GM18907 (cell line): Measurements from ENCODE around the gene FXYD7.
"Not testable (repeated sequence)": the region's sequence is repeated elsewhere in the genome, so short reads cannot be mapped to it uniquely, and the experiment has no call there.

Experiments used
- ATAC-seq: cut with Tn5 transposase; IDR thresholded peaks from one replicate; pipeline ENCODE4 v1.9.1; 2021; ENCODE audit warnings: mild to moderate bottlenecking, moderate library complexity; ENCODE audit not compliant: unreplicated experiment

FXYD7 gene

DNA sequence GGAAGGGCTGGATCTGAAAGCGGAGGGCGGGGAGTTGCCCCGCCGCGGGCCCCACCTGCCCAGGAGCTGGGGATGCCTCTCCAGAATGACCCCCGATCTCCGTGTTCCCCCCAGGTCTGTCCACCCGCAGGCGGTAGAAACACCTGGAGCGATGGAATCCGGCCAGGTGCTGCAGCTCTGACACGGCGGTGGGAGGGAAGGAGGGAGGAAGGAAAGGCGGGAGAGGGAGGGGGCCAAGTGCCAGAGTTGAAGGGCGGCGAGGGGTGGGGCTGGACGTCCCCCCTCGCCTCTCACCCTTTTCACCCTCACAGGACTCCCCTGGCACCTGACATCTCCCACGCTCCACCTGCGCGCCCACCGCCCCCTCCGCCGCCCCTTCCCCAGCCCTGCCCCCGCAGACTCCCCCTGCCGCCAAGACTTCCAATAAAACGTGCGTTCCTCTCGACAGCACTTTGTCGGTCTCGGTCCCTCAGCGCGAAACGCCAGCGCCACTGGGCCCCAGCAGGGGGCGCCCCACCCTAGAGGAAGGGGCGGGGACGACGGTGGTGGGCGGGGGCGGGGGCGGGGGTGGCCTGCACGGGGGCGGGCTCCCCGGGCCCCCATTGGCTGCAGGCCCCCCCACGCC is 337 bp upstream of the FXYD7 start:
- no peak for ATAC-seq

- ATAC-seq, result no peak
Observed at GRCh38 chr19:35143818-35144217, 763 bp downstream of the FXYD7 start.

- no peak for ATAC-seq
Observed at GRCh38 chr19:35144259-35144599, 1.2 kb downstream of the FXYD7 start.

DNA sequence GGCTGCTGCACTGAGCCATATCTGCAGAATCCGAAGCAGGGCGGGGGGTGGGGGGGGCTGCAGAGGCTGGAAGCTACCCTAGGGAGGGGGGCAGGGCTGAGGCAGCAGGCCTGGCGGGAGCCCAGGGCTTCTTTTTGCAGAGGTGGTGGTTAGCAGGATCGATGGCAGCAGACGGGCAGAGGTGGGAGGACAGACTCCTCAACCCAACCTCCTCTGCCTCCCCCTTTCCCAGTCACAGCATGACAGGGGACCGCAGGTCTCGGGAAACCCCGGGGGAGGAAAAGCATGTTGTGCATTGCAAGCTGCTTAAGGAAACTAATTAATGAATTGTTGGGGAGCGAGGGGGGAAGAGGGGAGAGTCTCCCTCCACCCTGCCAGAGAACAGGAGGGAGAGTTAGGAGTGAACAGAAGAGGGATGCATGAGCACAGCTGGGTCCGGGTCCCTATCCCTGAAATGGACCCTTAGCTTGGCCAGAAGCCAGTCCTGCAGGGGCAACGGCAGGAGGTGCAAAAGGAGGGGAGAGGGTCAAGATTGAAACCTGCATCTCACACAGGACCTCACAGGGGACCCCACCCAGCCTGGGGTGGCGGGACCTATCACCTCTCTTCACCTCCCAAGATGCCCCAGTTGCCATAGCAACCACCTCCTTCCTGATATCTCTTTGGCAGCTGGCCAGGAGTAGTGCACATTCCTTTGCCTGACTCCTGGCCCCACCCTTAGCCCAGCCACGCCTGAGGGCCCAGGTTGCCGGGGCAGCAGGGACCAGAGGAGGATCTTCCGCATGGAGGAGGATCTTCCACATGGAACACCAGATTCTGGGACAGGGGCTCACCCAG is 1.8 kb downstream of the FXYD7 start:
- ATAC-seq, result no peak

- no peak for ATAC-seq
Observed at GRCh38 chr19:35146746-35147459, 3.8 kb downstream of the FXYD7 start.

- no peak for ATAC-seq
Observed at GRCh38 chr19:35149463-35149862, 6.4 kb downstream of the FXYD7 start.

DNA sequence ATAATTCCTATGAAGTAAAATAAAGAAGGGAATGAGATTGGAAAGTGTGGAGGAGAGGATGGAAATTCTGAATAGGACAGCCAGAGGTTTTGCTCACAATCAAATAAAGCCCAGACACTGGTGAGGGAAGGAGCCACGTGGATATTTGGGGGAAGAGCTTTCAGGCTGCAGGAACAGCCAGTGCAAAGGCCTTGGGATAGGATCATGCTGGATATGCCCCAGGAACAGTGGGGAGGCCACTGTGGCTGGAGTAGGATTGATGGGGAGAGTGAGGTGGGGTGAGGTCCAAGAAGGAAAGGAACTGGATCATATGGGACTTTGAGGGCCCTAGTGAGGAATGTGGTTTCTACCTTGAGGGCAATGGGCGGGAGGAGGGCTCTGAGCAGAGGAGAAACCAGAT is 7.4 kb downstream of the FXYD7 start:
- no peak for ATAC-seq

- ATAC-seq, result no peak
Observed at GRCh38 chr19:35151273-35152065, 8.4 kb downstream of the FXYD7 start.

GRCh38 chr19:35153129-35153522 is 10.1 kb downstream of the FXYD7 start:
- ATAC-seq, result not testable (repeated sequence)

DNA sequence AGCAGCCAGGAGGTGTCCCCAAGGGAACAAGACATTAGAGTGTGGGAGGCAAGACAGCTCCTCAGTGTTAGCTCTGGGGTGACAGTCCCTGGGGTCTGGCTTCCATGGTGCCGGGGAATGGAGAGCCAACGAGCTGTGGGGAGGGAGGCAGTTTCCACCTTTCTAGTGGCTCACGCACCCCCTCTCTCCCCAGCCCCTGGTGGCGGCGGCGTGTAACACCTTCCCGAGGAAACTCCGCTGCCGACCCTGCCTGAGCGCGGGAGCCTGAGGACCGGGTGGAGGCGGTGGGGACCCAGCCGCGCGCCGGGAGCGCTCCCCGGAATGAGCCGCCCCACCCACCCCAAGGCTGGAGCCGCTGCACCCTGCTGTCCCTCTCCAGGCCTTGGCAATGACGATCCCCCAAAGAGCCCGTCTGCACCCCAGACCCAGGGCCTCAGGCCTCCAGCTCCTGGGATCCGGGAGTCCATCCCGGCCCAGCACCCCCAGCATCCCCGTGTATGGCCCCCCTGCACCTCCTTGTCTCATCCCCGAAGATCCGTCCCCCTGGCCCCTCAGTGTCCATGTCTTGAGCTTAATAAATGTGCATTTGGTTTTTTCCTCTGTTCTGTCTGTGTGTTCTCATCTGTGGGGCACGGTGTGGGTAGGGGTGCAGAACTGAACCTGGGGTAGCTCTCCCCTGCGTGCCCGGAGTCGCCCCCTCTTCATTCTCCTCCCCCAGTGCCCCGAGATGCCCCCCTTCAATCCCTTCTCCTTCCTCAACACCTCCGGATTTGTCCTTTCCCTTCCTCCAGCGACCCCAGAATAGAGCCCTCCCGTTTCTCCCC is 10.9 kb downstream of the FXYD7 start:
- no peak for ATAC-seq

GRCh38 chr19:35154525-35155406 is 11.7 kb downstream of the FXYD7 start, which contains the start of gene FXYD5:
TSS of gene FXYD5 (plus strand) at chr19:35154735. CDS start at chr19:35155551, 816 bp downstream.
- peak; percentile 44 for ATAC-seq

DNA sequence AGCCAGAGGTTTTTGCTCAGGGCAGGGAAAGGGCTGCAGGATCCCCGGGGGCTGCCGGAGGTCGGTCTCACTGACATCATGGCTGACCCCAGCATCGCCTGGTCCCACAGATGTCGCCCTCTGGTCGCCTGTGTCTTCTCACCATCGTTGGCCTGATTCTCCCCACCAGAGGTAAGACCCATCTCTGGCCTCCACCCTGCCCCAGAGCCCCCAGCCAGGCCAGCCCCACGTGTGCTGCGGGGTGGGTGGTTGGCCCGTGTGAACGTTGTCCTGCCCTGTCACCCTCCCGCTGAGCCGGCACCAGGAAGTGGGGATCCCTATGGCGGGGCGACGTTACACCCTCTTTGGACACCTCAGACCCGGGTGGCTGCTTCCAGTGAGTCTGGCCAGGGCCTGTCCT is 12.4 kb downstream of the FXYD7 start:
- ATAC-seq, result peak; percentile 36

- no peak for ATAC-seq
Observed at GRCh38 chr19:35155981-35156672, 13.1 kb downstream of the FXYD7 start.

DNA sequence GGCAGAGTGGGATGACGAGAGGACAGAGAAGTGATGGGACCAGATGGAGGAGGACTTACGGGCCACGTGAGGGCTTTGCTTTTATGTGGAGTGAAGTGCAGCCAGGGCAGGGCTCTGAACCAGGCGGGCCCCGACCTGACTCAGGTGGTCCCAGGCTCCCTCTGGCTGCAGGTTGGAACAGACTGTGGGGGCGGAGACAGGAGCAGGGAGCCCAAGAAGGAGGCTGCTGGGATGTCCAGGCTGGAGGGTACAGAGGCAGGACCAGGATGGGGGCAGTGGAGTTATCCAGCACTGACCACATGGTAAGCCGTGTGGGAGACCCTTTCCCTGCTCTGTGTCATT is 13.6 kb downstream of the FXYD7 start:
- no peak for ATAC-seq

DNA sequence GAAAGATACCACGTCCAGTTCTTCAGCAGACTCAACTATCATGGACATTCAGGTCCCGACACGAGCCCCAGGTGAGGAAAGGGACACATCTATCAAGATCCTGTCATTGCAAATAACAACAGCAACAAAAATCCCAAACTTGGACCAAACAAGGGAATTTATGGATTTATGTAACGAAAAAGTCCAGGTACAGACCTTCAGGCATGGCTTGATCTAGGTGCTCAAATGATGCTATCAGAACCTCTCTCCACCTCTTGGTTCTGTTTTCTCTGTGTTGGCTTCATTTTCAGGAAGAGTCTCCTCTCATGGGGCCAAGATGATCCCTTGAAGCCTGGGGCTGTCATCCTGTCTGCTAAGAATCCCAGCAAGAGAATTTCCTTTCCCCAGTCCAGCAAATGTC is 14.4 kb downstream of the FXYD7 start:
- no peak for ATAC-seq

DNA sequence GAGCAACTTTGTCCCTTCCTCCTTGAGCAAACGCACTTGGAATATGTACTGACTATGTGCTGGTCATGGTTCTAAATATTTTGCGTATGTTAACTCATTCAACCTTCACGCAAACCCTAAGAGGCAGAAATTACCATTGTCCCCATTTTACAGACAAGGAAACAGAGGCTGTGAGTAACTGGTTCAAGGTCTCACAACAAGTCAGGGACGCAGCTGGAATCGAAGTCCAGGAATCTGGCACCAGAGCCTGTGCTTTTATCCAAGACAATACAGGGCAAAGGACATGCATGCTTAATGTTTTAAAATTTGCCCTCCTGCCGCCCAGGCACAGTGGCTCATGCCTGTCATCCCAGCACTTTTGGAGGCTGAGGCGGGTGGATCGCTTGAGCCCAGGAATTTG is 16.6 kb downstream of the FXYD7 start:
- no peak for ATAC-seq

GRCh38 chr19:35160629-35161433 is 17.8 kb downstream of the FXYD7 start:
- ATAC-seq, result no peak

- no peak for ATAC-seq
Observed at GRCh38 chr19:35161434-35161743, 18.3 kb downstream of the FXYD7 start.
